Activated naive CD4-positive, alpha-beta T cell treated with anti-CD3 and anti-CD28 coated beads, Interleukin-2, amount 10 ng/mL, durations not matched to agents 7 days and 5 days (primary cell): ENCODE data around the gene NECAP2.
"Not testable (repeated sequence)": the region's sequence is repeated elsewhere in the genome, so short reads cannot be mapped to it uniquely, and the experiment has no call there.

Experiments
- CTCF ChIA-PET: fragments of 350-600 bp; sonication (Branson Sonifier 250); formaldehyde crosslinking; loops from one replicate; lab custom pipeline; 2021; ENCODE audit warnings: antibody characterized with exemption; lab: Charles Lee
- DNase-seq: peaks from one replicate; pipeline ENCODE4 v3.0.0-alpha.2; 2020
- H3K27ac Mint-ChIP-seq: one replicate; pipeline ENCODE4 v1.8.0; 2021; ENCODE audit warnings: mild to moderate bottlenecking, moderate library complexity, mixed read lengths
- H3K27me3 Mint-ChIP-seq: one replicate; pipeline ENCODE4 v1.8.0; 2021; ENCODE audit warnings: mild to moderate bottlenecking, mixed read lengths
- H3K36me3 Mint-ChIP-seq: one replicate; pipeline ENCODE4 v1.8.0; 2021; ENCODE audit warnings: mixed read lengths
- H3K4me1 Mint-ChIP-seq: one replicate; pipeline ENCODE4 v1.8.0; 2021; ENCODE audit warnings: mixed read lengths
- H3K4me3 Mint-ChIP-seq: one replicate; pipeline ENCODE4 v1.8.0; 2021; ENCODE audit warnings: mild to moderate bottlenecking, moderate library complexity, mixed read lengths
- H3K9me3 Mint-ChIP-seq: one replicate; pipeline ENCODE4 v1.8.0; 2021; ENCODE audit warnings: mixed read lengths

NECAP2 gene

DNA sequence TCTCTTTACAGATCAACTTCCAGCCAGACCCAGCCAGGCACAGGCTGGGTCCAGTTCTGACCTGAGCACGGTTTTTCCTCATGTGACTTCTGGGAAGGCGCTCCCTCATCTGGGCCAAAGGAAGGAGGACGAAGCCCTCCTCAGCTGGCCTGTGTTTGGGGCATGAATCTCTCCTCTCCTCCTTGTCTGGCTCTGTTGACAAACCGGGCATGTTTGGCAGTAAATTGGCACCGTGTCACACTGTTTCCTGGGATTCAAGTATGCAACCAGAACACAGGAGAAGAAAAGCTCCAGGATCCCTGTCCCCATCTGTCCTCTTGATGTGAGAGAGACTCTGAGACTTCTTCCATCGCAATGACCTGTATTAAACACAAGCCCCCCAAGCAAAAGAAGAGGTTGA, 18.3 kb downstream of the NECAP2 start:
- H3K27me3 Mint-ChIP-seq: no peaks in the 10 kb centered on the region
- no peak overlapping the region for H3K27ac Mint-ChIP-seq
- DNase-seq: no peak
- H3K4me3 Mint-ChIP-seq: no peak overlapping the region
- CTCF ChIA-PET: no interaction called here
- no peaks in the 10 kb centered on the region for H3K4me1 Mint-ChIP-seq
- H3K36me3 Mint-ChIP-seq: peaks cover 69% of the 10 kb centered on the region
- H3K9me3 Mint-ChIP-seq: no peaks in the 10 kb centered on the region

DNA sequence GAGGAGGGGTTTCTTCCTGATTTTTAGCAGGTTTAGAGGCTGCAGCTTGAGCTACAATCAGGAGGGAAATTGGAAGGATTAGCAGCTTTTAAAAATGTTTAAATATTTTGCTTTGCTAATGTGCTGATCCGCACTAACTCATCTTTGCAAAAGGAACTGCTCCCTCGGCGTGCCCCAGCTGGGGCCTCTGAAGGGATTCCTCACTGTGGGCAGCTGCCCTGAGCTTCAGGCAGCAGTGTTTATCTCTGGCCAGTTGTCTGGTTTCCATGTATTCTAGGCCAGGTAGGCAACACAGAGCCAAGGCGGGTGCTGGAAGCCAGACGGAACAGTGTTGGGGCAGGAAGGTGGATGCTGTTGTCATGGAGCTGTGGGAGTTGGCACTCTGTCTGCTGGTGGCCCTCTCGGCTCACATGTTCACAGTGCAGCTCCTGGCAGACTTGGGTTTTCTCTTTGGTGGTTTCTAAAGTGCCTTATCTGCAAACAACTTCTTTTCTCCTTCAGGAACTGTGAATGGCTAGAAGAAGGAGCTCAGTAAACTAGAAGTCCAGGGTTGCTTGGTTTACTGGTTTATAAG, 18.9 kb downstream of the NECAP2 start:
- CTCF ChIA-PET: interaction anchor here (0.7 kb wide), 1 partner anchor 18 kb away, joined by 4 read pairs; no protein-coding TSS in a partner anchor
- Mint-ChIP-seq H3K36me3 (peaks cover 69% of the 10 kb centered on the region), H3K4me1 (no peaks in the 10 kb centered on the region), H3K9me3 (no peaks in the 10 kb centered on the region), H3K4me3 (no peak overlapping the region), H3K27ac (no peak overlapping the region), H3K27me3 (no peaks in the 10 kb centered on the region)
- no peak for DNase-seq

DNA sequence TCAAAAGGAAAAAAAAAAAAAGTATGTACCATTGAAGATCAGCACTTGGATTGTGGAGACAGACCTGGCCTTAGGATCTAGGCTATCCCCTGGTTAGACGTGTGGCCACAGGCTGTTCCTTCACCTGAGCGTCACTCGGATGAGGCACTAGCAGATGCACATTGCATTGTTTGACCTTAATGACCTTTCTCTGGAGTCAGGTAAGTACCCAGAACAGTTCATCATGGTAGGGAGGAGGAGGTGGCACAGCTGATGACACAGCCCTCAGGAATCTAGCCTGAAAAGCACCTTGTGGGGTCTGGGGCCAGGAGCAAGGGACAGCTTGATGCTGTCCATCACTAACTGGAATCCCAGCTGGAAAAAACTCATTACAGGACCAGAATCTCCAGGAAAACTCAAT, 21.2 kb downstream of the NECAP2 start:
- H3K9me3 Mint-ChIP-seq: no peaks in the 10 kb centered on the region
- no peak overlapping the region for H3K4me3 Mint-ChIP-seq
- no peak for DNase-seq
- peaks cover 58% of the 10 kb centered on the region for H3K36me3 Mint-ChIP-seq
- H3K4me1 Mint-ChIP-seq: no peaks in the 10 kb centered on the region
- CTCF ChIA-PET: no interaction called here
- H3K27me3 Mint-ChIP-seq: no peaks in the 10 kb centered on the region
- peak overlapping the region; percentile 76 for H3K27ac Mint-ChIP-seq

DNA sequence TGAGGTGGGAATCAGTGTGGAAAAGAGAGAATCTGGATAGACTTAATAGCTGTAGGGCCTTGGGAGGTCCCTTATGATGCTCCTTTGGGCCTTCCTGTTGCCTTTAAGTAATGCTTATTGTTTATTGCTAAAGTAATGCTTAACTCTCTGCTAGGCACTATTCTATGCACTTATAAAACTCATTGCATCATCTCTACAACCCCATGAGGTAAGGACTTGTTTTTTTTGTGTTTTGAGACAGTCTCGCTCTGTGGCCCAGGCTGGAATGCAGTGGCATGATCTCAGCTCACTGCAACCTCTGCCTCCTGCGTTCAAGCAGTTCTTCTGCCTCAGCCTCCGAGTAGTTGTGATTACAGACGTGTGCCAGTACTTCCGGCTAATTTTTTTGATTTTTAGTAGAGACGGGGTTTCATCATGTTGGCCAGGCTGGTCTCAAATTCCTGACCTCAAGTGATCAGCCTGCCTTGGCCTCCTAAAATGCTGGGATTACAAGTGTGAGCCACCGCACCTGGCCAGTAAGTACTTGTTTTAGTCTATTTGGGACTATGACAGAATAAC, 22.3 kb downstream of the NECAP2 start:
- Mint-ChIP-seq H3K36me3 (peaks cover 53% of the 10 kb centered on the region), H3K4me3 (no peak overlapping the region), H3K27me3 (no peaks in the 10 kb centered on the region), H3K9me3 (no peaks in the 10 kb centered on the region), H3K4me1 (no peaks in the 10 kb centered on the region), H3K27ac (peak overlapping the region; percentile 33)
- CTCF ChIA-PET: no interaction called here
- no peak for DNase-seq

DNA sequence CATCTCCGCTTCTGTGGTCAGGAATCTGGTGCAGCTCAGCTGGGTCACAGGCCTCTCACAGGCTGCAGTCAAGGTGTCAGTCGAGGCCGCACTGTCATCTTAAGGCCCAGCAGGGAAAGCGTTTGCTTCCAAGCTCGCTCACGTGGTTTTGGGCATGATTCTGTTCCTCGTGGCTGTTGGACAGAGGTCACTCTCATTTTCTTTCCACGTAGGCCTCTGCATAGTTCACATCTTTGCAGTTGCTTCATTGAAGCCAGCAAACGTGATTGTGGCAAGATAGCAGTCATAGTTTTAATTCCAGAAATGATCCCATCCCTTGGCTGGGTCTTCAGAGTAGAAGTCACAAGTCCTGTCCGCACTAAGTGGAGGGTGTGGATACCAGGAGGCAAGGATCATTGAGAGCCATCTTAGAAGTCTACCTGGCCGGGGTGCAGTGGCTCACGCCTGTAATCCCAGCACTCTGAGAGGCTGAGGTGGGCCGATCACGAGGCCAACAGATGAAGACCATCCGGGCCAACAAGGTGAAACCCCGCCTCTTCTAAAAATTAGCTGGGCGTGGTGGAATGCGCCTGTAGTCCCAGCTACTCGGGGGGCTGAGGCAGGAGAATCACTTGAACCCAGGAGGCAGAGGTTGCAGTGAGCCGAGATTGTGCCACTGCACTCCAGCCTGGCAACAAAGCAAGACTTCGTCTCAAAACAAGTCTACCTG, 24.5 kb downstream of the NECAP2 start:
- CTCF ChIA-PET: no interaction called here
- Mint-ChIP-seq H3K36me3 (peaks cover 37% of the 10 kb centered on the region), H3K27ac (no peak overlapping the region), H3K4me3 (no peak overlapping the region), H3K4me1 (no peaks in the 10 kb centered on the region), H3K27me3 (no peaks in the 10 kb centered on the region), H3K9me3 (no peaks in the 10 kb centered on the region)
- no peak for DNase-seq

DNA sequence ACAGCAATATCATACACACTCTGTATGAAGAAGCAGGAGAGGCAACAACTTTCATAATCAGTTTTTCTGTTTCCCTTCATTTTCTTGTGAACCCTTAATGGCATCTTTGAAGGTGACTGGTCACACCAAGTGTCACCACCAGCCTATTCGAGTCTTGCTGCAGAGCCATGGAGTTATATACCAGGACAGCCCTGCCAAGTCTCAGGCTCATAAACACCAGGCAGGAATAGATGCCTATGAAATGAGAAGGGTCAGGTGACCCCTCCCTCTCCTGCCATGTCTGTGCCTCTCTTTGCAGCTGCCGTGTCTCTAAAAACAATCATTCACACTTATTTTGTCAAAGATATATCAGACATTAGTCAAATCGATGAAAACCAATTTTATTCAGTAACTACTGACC, 28.0 kb downstream of the NECAP2 start:
- Mint-ChIP-seq H3K27ac (no peak overlapping the region), H3K9me3 (no peaks in the 10 kb centered on the region), H3K27me3 (no peaks in the 10 kb centered on the region), H3K4me1 (no peaks in the 10 kb centered on the region), H3K36me3 (peaks cover 15% of the 10 kb centered on the region), H3K4me3 (no peak overlapping the region)
- DNase-seq: no peak
- CTCF ChIA-PET: no interaction called here

DNA sequence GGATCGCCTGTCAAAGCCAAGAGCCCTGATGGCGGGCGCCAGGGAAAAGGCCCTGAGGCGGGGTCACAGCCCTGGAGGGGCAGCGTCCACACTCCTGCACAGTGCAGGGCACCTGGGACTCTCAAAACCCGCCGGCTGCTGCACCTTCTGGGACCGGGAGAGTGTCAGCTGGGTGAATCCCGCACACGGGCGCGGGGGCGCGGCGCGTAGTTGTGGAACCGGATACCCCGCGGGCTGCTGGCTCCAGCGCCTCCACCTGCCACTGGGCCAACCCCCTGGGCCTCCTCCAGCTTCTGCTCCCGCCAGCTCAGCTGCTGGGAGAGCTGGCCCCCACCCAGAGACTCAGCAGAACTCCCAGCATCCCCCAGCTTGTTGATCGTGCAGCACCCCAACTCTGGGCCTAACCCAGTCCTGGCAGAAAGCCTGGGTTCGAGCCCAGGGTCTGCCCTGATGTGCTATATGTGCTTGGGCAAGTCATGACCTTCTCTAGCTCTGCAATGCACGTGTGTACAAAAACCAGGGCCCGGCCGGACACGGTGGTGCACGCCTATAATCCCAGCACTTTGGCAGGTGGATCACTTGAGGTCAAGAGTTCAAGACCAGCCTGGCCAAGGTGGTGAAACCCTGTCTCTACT, 33.8 kb downstream of the NECAP2 start:
- Mint-ChIP-seq H3K27me3 (no peaks in the 10 kb centered on the region), H3K9me3 (no peaks in the 10 kb centered on the region), H3K27ac (no peak overlapping the region), H3K36me3 (peaks cover 5% of the 10 kb centered on the region), H3K4me3 (no peak overlapping the region), H3K4me1 (no peaks in the 10 kb centered on the region)
- CTCF ChIA-PET: no interaction called here
- no peak for DNase-seq

DNA sequence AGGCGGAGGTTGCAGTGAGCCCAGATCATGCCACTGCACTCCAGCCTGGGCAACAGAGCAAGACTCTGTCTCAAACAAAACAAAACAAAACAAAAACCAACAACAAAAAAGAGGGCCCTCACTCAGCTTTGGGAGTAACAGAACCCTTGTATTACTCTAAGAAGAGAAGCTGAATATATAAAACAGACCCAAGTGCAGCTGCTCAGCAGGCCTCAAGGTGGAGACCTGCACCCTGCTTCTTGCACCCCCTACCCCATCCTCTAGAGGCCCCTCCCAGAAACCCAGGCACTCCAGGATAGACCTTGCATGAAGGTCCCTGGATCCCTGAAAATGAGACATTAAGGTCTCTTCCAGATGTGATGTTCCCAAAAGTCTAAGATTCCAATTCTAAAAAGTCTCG, 34.4 kb downstream of the NECAP2 start:
- H3K9me3 Mint-ChIP-seq, CTCF ChIA-PET, H3K4me1 Mint-ChIP-seq, H3K4me3 Mint-ChIP-seq, H3K36me3 Mint-ChIP-seq, H3K27me3 Mint-ChIP-seq, H3K27ac Mint-ChIP-seq: not testable (repeated sequence)
- DNase-seq: peak; percentile 3

DNA sequence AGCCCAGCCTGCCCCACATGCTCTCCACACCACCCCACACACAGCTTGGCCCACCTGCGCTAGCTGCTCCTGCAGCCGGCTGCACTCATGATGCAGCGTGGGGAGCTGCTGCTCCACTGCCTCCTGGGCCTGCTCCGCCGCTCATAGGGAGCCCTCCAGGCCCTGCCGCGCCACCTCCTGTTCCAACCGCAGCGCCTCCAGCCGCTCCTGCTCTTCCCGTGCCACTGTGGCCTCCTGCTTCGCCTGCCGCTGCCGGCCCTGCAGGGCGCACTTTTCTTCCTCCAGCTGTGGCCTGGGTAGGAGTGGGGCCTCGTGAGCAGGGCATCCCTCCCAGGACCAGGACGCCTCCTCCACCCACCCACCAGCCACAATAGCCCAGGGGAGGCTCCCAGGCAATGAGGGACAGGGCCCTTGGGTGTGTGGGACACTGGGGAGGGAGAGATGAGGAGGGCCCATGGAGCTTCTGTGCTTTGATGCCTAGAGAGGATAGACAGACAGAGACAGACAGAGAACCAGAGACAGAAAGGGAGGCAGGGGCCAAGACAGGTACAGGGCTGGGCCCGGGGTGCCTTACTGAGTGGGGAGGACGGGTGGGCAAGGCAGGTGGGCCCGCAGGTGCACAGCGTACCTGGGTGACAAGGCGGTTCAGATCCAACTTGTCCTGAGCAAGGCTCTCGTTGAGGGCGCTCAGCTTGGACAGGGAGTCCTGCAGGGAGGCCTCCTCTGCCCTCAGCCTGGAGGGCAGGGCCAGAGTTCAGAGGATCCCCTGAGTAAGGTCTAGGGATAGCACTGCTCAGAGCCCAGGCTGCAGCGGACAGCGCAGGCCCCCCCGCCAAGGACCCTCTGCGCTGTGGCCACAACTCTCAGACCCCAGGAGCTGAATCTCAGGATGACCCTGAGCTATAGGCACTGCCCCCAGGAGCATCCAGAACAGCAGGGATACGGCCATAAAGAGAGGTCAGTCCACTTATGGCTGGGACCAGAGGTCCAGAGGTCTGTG, 35.5 kb downstream of the NECAP2 start:
- DNase-seq: peak; percentile 3
- H3K27me3 Mint-ChIP-seq, H3K4me1 Mint-ChIP-seq, H3K4me3 Mint-ChIP-seq, CTCF ChIA-PET, H3K36me3 Mint-ChIP-seq, H3K27ac Mint-ChIP-seq, H3K9me3 Mint-ChIP-seq: not testable (repeated sequence)

DNA sequence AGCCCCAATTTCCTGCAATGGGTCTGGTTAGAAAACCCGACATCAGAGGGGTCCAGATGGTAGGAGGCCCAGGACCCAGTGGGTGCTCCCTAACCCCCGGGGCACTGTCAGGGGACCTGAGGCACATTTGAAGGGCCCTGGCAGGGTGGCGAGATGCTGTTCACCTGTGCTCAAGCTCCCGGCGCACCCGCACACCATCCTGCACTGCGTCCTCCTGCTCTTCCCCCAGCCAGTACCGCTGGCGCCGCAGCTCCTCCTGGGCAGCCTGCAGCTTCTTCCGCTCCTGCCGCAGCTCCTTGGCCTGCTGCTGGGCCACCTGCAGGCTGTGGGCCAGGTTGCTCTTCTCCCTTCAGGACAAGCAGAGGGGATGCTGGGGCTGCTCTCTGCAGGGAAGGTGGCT, 37.6 kb downstream of the NECAP2 start:
- H3K9me3 Mint-ChIP-seq: no peaks in the 10 kb centered on the region
- CTCF ChIA-PET: no interaction called here

DNA sequence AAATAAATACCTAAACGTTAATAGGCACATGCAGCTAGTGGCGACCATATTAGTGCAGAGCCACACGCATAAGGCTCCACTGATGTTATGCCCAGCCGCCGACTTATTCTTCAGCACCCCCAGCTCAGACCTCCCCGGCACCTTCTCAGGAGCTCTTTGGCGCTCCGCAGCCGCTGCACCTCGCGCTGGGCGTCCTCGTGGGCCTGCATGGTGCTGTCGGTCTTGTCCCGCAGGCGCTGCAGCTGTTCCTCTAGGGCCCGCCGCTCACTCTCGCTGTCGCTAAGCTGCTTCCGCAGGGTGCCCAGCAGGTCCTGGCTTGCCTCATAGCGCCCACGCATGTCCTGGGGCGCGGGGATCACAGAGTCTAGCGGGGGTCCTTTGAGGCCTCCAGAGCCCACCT, 42.6 kb downstream of the NECAP2 start:
- H3K4me1 Mint-ChIP-seq, H3K27me3 Mint-ChIP-seq, H3K36me3 Mint-ChIP-seq, H3K27ac Mint-ChIP-seq, H3K9me3 Mint-ChIP-seq, CTCF ChIA-PET, H3K4me3 Mint-ChIP-seq: not testable (repeated sequence)
- peak; percentile 13 for DNase-seq

More for the DNA sequence above, 37.6 kb downstream of the NECAP2 start:
- Mint-ChIP-seq H3K4me1 (no peaks in the 10 kb centered on the region), H3K27me3 (no peaks in the 10 kb centered on the region), H3K4me3 (no peak overlapping the region), H3K27ac (no peak overlapping the region), H3K36me3 (peaks cover 5% of the 10 kb centered on the region)
- peak; percentile 9 for DNase-seq

DNA sequence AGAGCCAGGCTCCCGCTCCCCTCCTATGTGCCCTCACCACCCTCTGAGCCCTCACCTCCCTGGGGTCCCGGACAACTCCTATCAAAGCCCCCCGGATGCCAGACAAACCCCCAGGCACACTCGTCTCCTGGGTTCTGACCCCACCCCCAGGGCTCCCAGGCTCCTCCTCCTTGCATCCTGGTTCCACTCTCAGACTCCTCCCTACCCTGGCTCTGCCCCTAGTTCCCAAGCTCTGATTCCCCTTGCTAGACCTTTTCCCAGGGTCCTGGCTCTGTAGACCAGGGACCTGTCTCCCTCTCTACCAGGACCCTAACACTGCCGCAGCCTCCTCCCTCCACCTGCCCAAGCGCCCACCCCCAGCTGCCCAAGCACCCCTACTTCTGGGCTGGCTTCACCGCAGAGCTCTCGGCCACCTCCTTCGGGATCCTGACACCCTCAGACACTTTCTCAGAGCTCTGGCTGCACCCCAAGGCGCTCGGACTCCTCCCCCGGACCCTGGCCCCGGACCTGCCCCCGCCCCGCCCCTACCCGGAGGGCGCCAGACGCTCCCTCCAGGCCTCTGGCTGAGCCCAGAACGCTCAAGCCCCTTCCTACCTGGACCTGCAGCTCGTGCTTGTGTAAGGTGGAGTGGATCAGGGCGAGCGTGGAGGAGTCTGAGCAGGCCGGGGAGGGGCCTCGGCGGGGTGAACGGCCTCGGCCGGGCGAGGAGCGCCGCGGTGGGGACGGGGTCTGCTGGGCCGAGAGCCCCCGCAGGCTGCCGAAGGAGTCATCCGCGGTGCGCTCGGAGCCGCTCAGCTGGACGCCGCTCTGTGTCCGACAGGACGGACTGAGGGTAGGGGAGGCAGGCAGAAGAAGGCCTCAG, 43.3 kb downstream of the NECAP2 start:
- H3K4me1 Mint-ChIP-seq, H3K36me3 Mint-ChIP-seq, CTCF ChIA-PET, H3K27ac Mint-ChIP-seq, H3K4me3 Mint-ChIP-seq, H3K9me3 Mint-ChIP-seq, H3K27me3 Mint-ChIP-seq: not testable (repeated sequence)
- DNase-seq: peak; percentile 16

DNA sequence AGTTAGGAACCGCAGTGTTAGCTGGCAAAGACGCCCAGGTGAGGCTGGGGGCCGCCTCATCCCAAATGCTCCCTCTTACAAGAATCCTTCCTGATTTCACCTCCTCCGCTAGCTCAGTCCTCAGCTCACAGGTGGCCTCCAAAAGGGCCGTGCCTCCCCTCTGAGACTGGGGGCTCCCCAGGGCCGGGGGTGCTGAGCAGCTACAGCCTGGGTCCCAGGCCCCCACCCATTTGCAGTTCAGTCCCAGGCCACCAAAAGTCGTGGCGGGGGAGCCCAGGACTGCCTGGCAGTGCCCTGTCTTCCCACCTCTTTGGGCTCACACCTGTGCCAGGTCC, 43.9 kb downstream of the NECAP2 start:
- CTCF ChIA-PET: no interaction called here
- Mint-ChIP-seq H3K9me3 (no peaks in the 10 kb centered on the region), H3K27me3 (no peaks in the 10 kb centered on the region), H3K36me3 (peaks cover 4% of the 10 kb centered on the region), H3K27ac (no peak overlapping the region), H3K4me3 (no peak overlapping the region), H3K4me1 (no peaks in the 10 kb centered on the region)
- DNase-seq: peak; percentile 17
